Common myeloid progenitor, CD34-positive (primary cell): ENCODE results near the gene RFK.
"Not testable (repeated sequence)": the region's sequence is repeated elsewhere in the genome, so short reads cannot be mapped to it uniquely, and the experiment has no call there.

ENCODE experiments used
- CTCF ChIA-PET: fragments of 350-600 bp; sonication (Branson Sonifier 250); formaldehyde crosslinking; loops from one replicate; lab custom pipeline; 2021; ENCODE audit warnings: antibody characterized with exemption; lab: Charles Lee
- POLR2A ChIA-PET: fragments of 350-600 bp; sonication (Branson Sonifier 250); formaldehyde crosslinking; loops from one replicate; lab custom pipeline; 2021; ENCODE audit warnings: antibody characterized with exemption; lab: Charles Lee
- DNase-seq, 3 donors: peaks; one replicate each; pipeline versions ENCODE4 v3.0.0 to v3.0.0-alpha.2; 2013
- H3K27ac ChIP-seq, 2 experiments: 1 replicate in 1 of 2; 2 replicates in 1 of 2; pipeline ENCODE4 v1.7.0; 2013; ENCODE audit warnings: inconsistent platforms in 2 of 2, low read length in 2 of 2, mild to moderate bottlenecking in 2 of 2, low read depth in 1 of 2, moderate library complexity in 1 of 2; ENCODE audit not compliant: severe bottlenecking in 2 of 2, insufficient read depth in 1 of 2, poor library complexity in 1 of 2
- H3K27me3 ChIP-seq, 5 experiments: replicated peaks in 2 of 5; 1 replicate in 3 of 5; 2 replicates in 2 of 5; pipeline versions ENCODE4 v1.6.1 to v1.7.0; 2013; ENCODE audit warnings: low read length in 4 of 5, mild to moderate bottlenecking in 2 of 5, moderate library complexity in 2 of 5, inconsistent platforms in 1 of 5; ENCODE audit not compliant: insufficient read depth in 5 of 5, control insufficient read depth in 4 of 5
- H3K36me3 ChIP-seq, 4 experiments: 1 replicate in 2 of 4; 2 replicates in 2 of 4; pipeline versions ENCODE4 v1.6.1 to v1.7.0; 2013; ENCODE audit warnings: low read length in 3 of 4, control low read depth in 1 of 4, mild to moderate bottlenecking in 1 of 4; ENCODE audit not compliant: control insufficient read depth in 4 of 4, insufficient read depth in 4 of 4
- H3K4me1 ChIP-seq, 4 experiments: 1 replicate in 3 of 4; 2 replicates in 1 of 4; pipeline versions ENCODE4 v1.6.1 to v1.7.1; 2013; ENCODE audit warnings: low read length in 3 of 4, mild to moderate bottlenecking in 3 of 4, control low read depth in 1 of 4, inconsistent platforms in 1 of 4, moderate library complexity in 1 of 4; ENCODE audit not compliant: control insufficient read depth in 4 of 4, insufficient read depth in 4 of 4; ENCODE audit errors: control extremely low read depth in 1 of 4
- H3K4me3 ChIP-seq, 7 experiments: 1 replicate in 4 of 7; 2 replicates in 3 of 7; pipeline versions ENCODE4 v1.5.1 to v1.7.0; 2013; ENCODE audit warnings: mild to moderate bottlenecking in 7 of 7, low read length in 6 of 7, moderate library complexity in 6 of 7, inconsistent platforms in 2 of 7, low read depth in 2 of 7, control low read depth in 1 of 7; ENCODE audit not compliant: insufficient read depth in 4 of 7, control insufficient read depth in 1 of 7; ENCODE audit errors: extremely low read depth in 1 of 7
- H3K9me3 ChIP-seq, 5 experiments: 1 replicate in 4 of 5; 2 replicates in 1 of 5; pipeline versions ENCODE4 v1.6.1 to v1.7.1; 2013; ENCODE audit warnings: low read length in 4 of 5, mild to moderate bottlenecking in 2 of 5, inconsistent platforms in 1 of 5, low read depth in 1 of 5, moderate library complexity in 1 of 5; ENCODE audit not compliant: control insufficient read depth in 4 of 5, insufficient read depth in 2 of 5; ENCODE audit errors: control extremely low read depth in 1 of 5
- WGBS: methylation state at CpG from one replicate; pipeline ENCODE4 v1.1.5; 2013; ENCODE audit not compliant: insufficient coverage; 5-methylcytosine and 5-hydroxymethylcytosine counted together

RFK gene

GRCh38 chr9:76363032-76363395 lies 31.2 kb downstream of the RFK start:
- no peaks in the 10 kb centered on the region for H3K27me3 ChIP-seq
- 98% methylated on average over 3 of the region's 3 CpGs for WGBS
- POLR2A ChIA-PET = no interaction called here
- peaks cover 0 to 4% (median 0%) of the 10 kb centered on the region in 4 experiments for H3K4me1 ChIP-seq
- peak overlapping the region in 1 of 2 experiments; percentile 34 for H3K27ac ChIP-seq
- no peaks in the 10 kb centered on the region for H3K9me3 ChIP-seq
- CTCF ChIA-PET = interaction anchor here (0.8 to 2.7 kb wide), 3 partner anchors 12 to 30 kb away, joined by 3 to 6 read pairs (median 5); no protein-coding TSS in a partner anchor
- H3K4me3 ChIP-seq = no peak overlapping the region
- H3K36me3 ChIP-seq = no peaks in the 10 kb centered on the region
- DNase-seq = no peak

DNA sequence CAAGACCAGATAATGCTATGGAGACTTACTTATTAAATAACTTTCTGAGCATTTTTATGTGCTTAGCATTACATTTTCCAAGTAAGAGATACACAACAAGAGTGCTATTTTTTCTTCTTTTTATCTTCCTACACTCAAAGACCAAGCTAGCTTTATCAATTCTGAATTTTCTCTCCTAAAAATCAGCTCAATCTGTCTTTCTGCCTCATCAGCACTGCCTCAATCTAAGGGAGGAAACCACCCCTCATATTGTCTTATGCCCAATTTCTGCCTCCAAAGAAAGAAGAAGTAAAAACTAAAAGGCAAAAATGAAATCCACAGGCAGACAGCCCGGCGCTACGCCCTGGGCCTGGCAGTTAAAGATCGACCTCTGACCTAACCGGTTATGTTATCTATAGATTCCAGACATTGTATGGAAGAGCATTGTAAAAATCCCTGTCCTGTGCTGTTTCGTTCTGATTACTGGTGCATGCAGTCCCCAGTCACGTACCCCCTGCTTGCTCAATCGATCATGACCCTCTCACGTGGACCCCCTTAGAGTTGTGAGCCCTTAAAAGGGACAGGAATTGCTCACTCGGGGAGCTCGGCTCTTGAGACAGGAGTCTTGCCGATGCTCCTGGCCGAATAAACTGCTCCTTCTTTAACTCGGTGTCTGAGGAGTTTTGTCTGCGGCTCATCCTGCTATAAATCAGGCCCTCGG lies 31.7 kb downstream of the RFK start:
- CTCF ChIA-PET = interaction anchor here (0.8 to 2.7 kb wide), 4 partner anchors 12 to 31 kb away, joined by 3 to 6 read pairs (median 4); no protein-coding TSS in a partner anchor
- 49% methylated on average over 13 of the region's 16 CpGs for WGBS

DNA sequence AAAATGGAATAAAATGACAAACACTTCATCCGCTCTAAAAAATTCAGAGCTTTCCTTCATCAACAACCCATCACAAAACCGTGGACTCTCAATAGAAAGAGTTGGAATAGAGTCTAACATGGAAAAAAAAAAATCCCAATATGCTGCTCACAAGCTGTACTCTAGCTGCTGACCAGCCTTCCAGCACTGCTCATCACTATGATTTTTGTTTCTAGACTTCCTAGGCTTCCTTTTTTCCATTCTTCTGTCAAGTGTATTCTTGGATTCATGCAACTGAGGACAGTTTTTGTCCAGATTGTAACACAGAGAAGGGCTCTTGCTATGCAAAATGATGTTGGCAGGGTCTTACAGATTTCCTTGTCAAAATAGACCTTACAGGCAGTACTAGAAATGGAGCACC lies 34.5 kb downstream of the RFK start:
- 100% methylated on average over 1 of the region's 2 CpGs for WGBS

More for the DNA sequence above, 31.7 kb downstream of the RFK start:
- DNase-seq = peak in 2 of 3 donors; percentile 45 to 86
- H3K36me3 ChIP-seq, H3K4me1 ChIP-seq, POLR2A ChIA-PET, H3K9me3 ChIP-seq, H3K27me3 ChIP-seq, H3K4me3 ChIP-seq: not testable (repeated sequence)
- peak overlapping the region in 1 of 2 experiments; percentile 44 for H3K27ac ChIP-seq

GRCh38 chr9:76359365-76359764 lies 34.9 kb downstream of the RFK start:
- H3K4me1 ChIP-seq = peaks cover 0 to 4% (median 0%) of the 10 kb centered on the region in 4 experiments
- WGBS = 100% methylated on average over 2 of the region's 4 CpGs
- ChIA-PET CTCF (interaction anchor here (1.9 kb wide), 1 partner anchor 35 kb away, joined by 10 read pairs; the partner anchor contains the start of gene RFK), POLR2A (no interaction called here)
- no peaks in the 10 kb centered on the region for H3K27me3 ChIP-seq
- H3K9me3 ChIP-seq = no peaks in the 10 kb centered on the region
- no peaks in the 10 kb centered on the region for H3K36me3 ChIP-seq
- H3K27ac ChIP-seq = peak overlapping the region in 1 of 2 experiments; percentile 64
- no peak overlapping the region for H3K4me3 ChIP-seq
- DNase-seq = peak in 2 of 3 donors; percentile 45 to 70

More for the DNA sequence above, 34.5 kb downstream of the RFK start:
- Histone ChIP-seq H3K9me3 (no peaks in the 10 kb centered on the region), H3K4me3 (no peak overlapping the region), H3K36me3 (no peaks in the 10 kb centered on the region), H3K27me3 (no peaks in the 10 kb centered on the region), H3K27ac (peak overlapping the region in 1 of 2 experiments; percentile 64), H3K4me1 (peaks cover 0 to 4% (median 0%) of the 10 kb centered on the region in 4 experiments)
- POLR2A ChIA-PET = no interaction called here
- no peak for DNase-seq
- CTCF ChIA-PET = interaction anchor here (1.9 kb wide), 1 partner anchor 35 kb away, joined by 10 read pairs; the partner anchor contains the start of gene RFK

DNA sequence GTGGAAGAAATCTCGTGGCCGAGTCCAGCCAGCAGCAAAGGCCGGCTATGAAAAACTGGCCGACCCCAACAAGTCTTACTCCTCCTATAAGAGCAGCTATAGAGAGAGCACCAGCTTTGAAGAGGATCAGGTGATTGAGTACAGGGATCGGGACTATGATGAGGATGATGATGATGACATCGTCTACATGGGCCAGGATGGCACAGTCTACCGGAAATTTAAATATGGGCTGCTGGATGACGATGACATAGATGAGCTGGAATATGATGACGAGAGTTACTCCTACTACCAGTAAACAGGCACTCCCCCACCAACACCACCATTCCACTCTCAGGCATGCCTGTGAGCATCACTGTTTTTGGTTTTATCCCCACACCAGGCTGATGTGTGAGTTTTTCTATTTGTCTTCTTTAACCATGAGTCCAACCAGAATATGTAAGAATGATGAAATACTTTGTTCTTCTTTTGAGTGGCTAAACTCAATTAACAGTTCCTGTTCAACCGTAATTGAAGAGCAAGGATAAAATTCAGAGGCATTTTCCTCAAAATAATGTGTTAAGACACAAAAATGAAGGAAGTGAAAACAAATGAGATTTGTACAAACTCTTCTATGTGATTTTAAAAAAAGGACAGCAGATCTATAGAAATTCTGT lies 35.5 kb downstream of the RFK start:
- Histone ChIP-seq H3K27me3 (no peaks in the 10 kb centered on the region), H3K4me3 (no peak overlapping the region), H3K4me1 (peaks cover 0 to 4% (median 0%) of the 10 kb centered on the region in 4 experiments), H3K36me3 (no peaks in the 10 kb centered on the region), H3K9me3 (no peaks in the 10 kb centered on the region), H3K27ac (peak overlapping the region in 1 of 2 experiments; percentile 56)
- CTCF ChIA-PET = no interaction called here
- DNase-seq = no peak
- WGBS = 83% methylated on average over 2 of the region's 10 CpGs
- POLR2A ChIA-PET = no interaction called here

DNA sequence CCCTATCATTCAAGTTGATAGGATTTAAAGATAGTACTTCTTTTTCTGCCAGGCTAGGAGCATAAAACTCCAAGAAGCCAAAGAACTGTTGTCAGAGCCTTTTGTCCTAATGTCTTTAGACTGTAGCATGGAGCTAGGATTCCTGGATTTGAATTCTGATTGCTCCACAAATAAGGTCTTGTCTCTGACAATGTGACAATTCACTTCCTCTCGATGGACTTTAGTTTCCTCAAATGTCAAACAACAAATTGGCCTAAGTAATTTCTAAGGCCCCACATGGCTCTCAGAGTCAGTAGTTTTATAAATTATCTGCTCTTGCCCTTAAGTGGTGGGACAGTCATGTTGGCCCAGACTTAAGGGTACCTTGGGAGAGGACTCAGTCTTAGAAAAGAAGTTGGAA lies 36.7 kb downstream of the RFK start:
- Histone ChIP-seq H3K9me3 (no peaks in the 10 kb centered on the region), H3K27ac (no peak overlapping the region), H3K4me3 (no peak overlapping the region), H3K36me3 (no peaks in the 10 kb centered on the region), H3K4me1 (peaks cover 0 to 4% (median 0%) of the 10 kb centered on the region in 4 experiments), H3K27me3 (no peaks in the 10 kb centered on the region)
- no peak for DNase-seq
- WGBS = 83% methylated on average over 1 of the region's 1 CpG
- ChIA-PET CTCF (no interaction called here), POLR2A (no interaction called here)

DNA sequence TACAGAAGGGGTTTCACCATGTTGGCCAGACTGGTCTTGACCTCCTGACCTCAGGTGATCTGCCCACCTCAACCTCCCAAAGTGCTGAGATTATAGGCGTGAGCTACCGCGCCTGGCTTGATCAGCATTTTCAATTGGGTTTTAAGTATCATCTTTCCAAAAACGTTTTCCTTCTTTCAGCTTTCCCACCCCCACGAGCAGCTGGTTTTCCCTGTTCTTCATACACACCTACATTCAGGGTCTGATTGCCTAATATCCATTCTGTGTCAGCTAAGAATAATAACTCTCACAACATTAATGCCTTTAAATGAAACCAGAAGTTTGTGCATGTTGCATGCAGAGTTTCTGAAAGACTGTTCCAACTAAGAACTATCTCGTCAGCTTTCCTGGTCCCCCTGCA lies 38.3 kb downstream of the RFK start:
- no peaks in the 10 kb centered on the region for H3K27me3 ChIP-seq
- ChIA-PET CTCF (interaction anchor here (0.9 kb wide), 1 partner anchor 11 kb away, joined by 3 read pairs; no protein-coding TSS in a partner anchor), POLR2A (no interaction called here)
- no peaks in the 10 kb centered on the region for H3K9me3 ChIP-seq
- no peaks in the 10 kb centered on the region for H3K36me3 ChIP-seq
- H3K4me3 ChIP-seq = no peak overlapping the region
- H3K4me1 ChIP-seq = peaks cover 0 to 4% (median 0%) of the 10 kb centered on the region in 4 experiments
- no peak for DNase-seq
- WGBS = 95% methylated on average over 6 of the region's 6 CpGs
- no peak overlapping the region for H3K27ac ChIP-seq
